Activated naive CD4-positive, alpha-beta T cell treated with anti-CD3 and anti-CD28 coated beads, Interleukin-2, amount 50 U/mL, for 24 hours (primary cell): Measurements from ENCODE around the gene CDH12.
"Not testable (repeated sequence)": the region's sequence is repeated elsewhere in the genome, so short reads cannot be mapped to it uniquely, and the experiment has no call there.

Experiments used
- H3K27ac Mint-ChIP-seq: one replicate; pipeline ENCODE4 v1.8.0; 2021; ENCODE audit warnings: mild to moderate bottlenecking, mixed read lengths
- H3K27me3 Mint-ChIP-seq: one replicate; pipeline ENCODE4 v1.8.0; 2021; ENCODE audit warnings: mixed read lengths
- H3K36me3 Mint-ChIP-seq: one replicate; pipeline ENCODE4 v1.8.0; 2021; ENCODE audit warnings: mixed read lengths
- H3K4me1 Mint-ChIP-seq: one replicate; pipeline ENCODE4 v1.8.0; 2021; ENCODE audit warnings: mixed read lengths
- H3K4me3 Mint-ChIP-seq: one replicate; pipeline ENCODE4 v1.8.0; 2021; ENCODE audit warnings: mild to moderate bottlenecking, mixed read lengths
- H3K9me3 Mint-ChIP-seq: one replicate; pipeline ENCODE4 v1.8.0; 2021; ENCODE audit warnings: mixed read lengths

Gene CDH12

GRCh38 chr5:22643356-22643755 lies 209.8 kb downstream of the CDH12 start:
- Mint-ChIP-seq H3K27me3 (no peaks in the 10 kb centered on the region), H3K4me3 (no peak overlapping the region), H3K36me3 (no peaks in the 10 kb centered on the region), H3K4me1 (no peaks in the 10 kb centered on the region), H3K9me3 (peaks cover 4% of the 10 kb centered on the region), H3K27ac (no peak overlapping the region)

GRCh38 chr5:22631683-22632082 lies 221.5 kb downstream of the CDH12 start:
- no peak overlapping the region for H3K4me3 Mint-ChIP-seq
- H3K36me3 Mint-ChIP-seq: no peaks in the 10 kb centered on the region
- no peaks in the 10 kb centered on the region for H3K4me1 Mint-ChIP-seq
- H3K27ac Mint-ChIP-seq: no peak overlapping the region
- no peaks in the 10 kb centered on the region for H3K27me3 Mint-ChIP-seq
- peaks cover 9% of the 10 kb centered on the region for H3K9me3 Mint-ChIP-seq

GRCh38 chr5:22627029-22627428 lies 226.1 kb downstream of the CDH12 start:
- no peaks in the 10 kb centered on the region for H3K27me3 Mint-ChIP-seq

GRCh38 chr5:22625451-22625850 lies 227.7 kb downstream of the CDH12 start:
- Mint-ChIP-seq H3K4me3 (no peak overlapping the region), H3K9me3 (peaks cover 7% of the 10 kb centered on the region), H3K27ac (no peak overlapping the region), H3K36me3 (no peaks in the 10 kb centered on the region), H3K27me3 (no peaks in the 10 kb centered on the region), H3K4me1 (no peaks in the 10 kb centered on the region)

More at GRCh38 chr5:22627029-22627428, 226.1 kb downstream of the CDH12 start:
- Mint-ChIP-seq H3K4me1 (no peaks in the 10 kb centered on the region), H3K36me3 (no peaks in the 10 kb centered on the region), H3K27ac (no peak overlapping the region), H3K9me3 (peaks cover 9% of the 10 kb centered on the region), H3K4me3 (no peak overlapping the region)

GRCh38 chr5:22621084-22621483 lies 232.1 kb downstream of the CDH12 start:
- no peaks in the 10 kb centered on the region for H3K36me3 Mint-ChIP-seq

GRCh38 chr5:22615964-22616363 lies 237.2 kb downstream of the CDH12 start:
- no peaks in the 10 kb centered on the region for H3K27me3 Mint-ChIP-seq
- H3K36me3 Mint-ChIP-seq: no peaks in the 10 kb centered on the region
- no peak overlapping the region for H3K27ac Mint-ChIP-seq
- H3K4me1 Mint-ChIP-seq: no peaks in the 10 kb centered on the region
- no peak overlapping the region for H3K4me3 Mint-ChIP-seq
- no peaks in the 10 kb centered on the region for H3K9me3 Mint-ChIP-seq

More at GRCh38 chr5:22621084-22621483, 232.1 kb downstream of the CDH12 start:
- H3K4me3 Mint-ChIP-seq: no peak overlapping the region
- H3K27me3 Mint-ChIP-seq: no peaks in the 10 kb centered on the region
- H3K9me3 Mint-ChIP-seq: no peaks in the 10 kb centered on the region
- H3K27ac Mint-ChIP-seq: no peak overlapping the region
- H3K4me1 Mint-ChIP-seq: no peaks in the 10 kb centered on the region

GRCh38 chr5:22614486-22615094 lies 238.6 kb downstream of the CDH12 start:
- no peaks in the 10 kb centered on the region for H3K9me3 Mint-ChIP-seq
- H3K4me1 Mint-ChIP-seq: no peaks in the 10 kb centered on the region
- H3K36me3 Mint-ChIP-seq: no peaks in the 10 kb centered on the region
- no peak overlapping the region for H3K27ac Mint-ChIP-seq
- H3K4me3 Mint-ChIP-seq: no peak overlapping the region
- H3K27me3 Mint-ChIP-seq: no peaks in the 10 kb centered on the region

GRCh38 chr5:22612928-22613327 lies 240.2 kb downstream of the CDH12 start:
- no peaks in the 10 kb centered on the region for H3K36me3 Mint-ChIP-seq
- H3K27ac Mint-ChIP-seq: no peak overlapping the region
- H3K9me3 Mint-ChIP-seq: no peaks in the 10 kb centered on the region
- H3K27me3 Mint-ChIP-seq: no peaks in the 10 kb centered on the region
- no peaks in the 10 kb centered on the region for H3K4me1 Mint-ChIP-seq
- no peak overlapping the region for H3K4me3 Mint-ChIP-seq

GRCh38 chr5:22611327-22611726 lies 241.8 kb downstream of the CDH12 start:
- H3K27ac Mint-ChIP-seq: no peak overlapping the region
- H3K9me3 Mint-ChIP-seq: peaks cover 8% of the 10 kb centered on the region
- no peaks in the 10 kb centered on the region for H3K4me1 Mint-ChIP-seq
- H3K36me3 Mint-ChIP-seq: no peaks in the 10 kb centered on the region
- no peaks in the 10 kb centered on the region for H3K27me3 Mint-ChIP-seq
- H3K4me3 Mint-ChIP-seq: no peak overlapping the region

GRCh38 chr5:22607498-22607897 lies 245.6 kb downstream of the CDH12 start:
- H3K27ac Mint-ChIP-seq, H3K27me3 Mint-ChIP-seq, H3K36me3 Mint-ChIP-seq, H3K4me1 Mint-ChIP-seq, H3K4me3 Mint-ChIP-seq: not testable (repeated sequence)
- peaks cover 18% of the 10 kb centered on the region for H3K9me3 Mint-ChIP-seq

GRCh38 chr5:22605473-22605872 lies 247.7 kb downstream of the CDH12 start:
- H3K27ac Mint-ChIP-seq: no peak overlapping the region
- H3K36me3 Mint-ChIP-seq: no peaks in the 10 kb centered on the region
- peaks cover 18% of the 10 kb centered on the region for H3K9me3 Mint-ChIP-seq

GRCh38 chr5:22604711-22605110 lies 248.4 kb downstream of the CDH12 start:
- H3K9me3 Mint-ChIP-seq: peaks cover 18% of the 10 kb centered on the region
- no peaks in the 10 kb centered on the region for H3K27me3 Mint-ChIP-seq
- no peaks in the 10 kb centered on the region for H3K36me3 Mint-ChIP-seq
- no peak overlapping the region for H3K4me3 Mint-ChIP-seq
- no peaks in the 10 kb centered on the region for H3K4me1 Mint-ChIP-seq
- no peak overlapping the region for H3K27ac Mint-ChIP-seq

More at GRCh38 chr5:22605473-22605872, 247.7 kb downstream of the CDH12 start:
- Mint-ChIP-seq H3K4me1 (no peaks in the 10 kb centered on the region), H3K4me3 (no peak overlapping the region), H3K27me3 (no peaks in the 10 kb centered on the region)

- H3K9me3 Mint-ChIP-seq: peaks cover 9% of the 10 kb centered on the region
- H3K4me3 Mint-ChIP-seq: no peak overlapping the region
- no peaks in the 10 kb centered on the region for H3K27me3 Mint-ChIP-seq
- no peaks in the 10 kb centered on the region for H3K36me3 Mint-ChIP-seq
- H3K27ac Mint-ChIP-seq: no peak overlapping the region
- H3K4me1 Mint-ChIP-seq: no peaks in the 10 kb centered on the region
Observed at GRCh38 chr5:22598796-22599195, 254.3 kb downstream of the CDH12 start.

- Mint-ChIP-seq H3K9me3 (no peaks in the 10 kb centered on the region), H3K36me3 (no peaks in the 10 kb centered on the region), H3K27ac (no peak overlapping the region), H3K27me3 (no peaks in the 10 kb centered on the region), H3K4me3 (no peak overlapping the region), H3K4me1 (no peaks in the 10 kb centered on the region)
Observed at GRCh38 chr5:22596404-22596970, 256.7 kb downstream of the CDH12 start.

- H3K4me3 Mint-ChIP-seq: no peak overlapping the region
- H3K9me3 Mint-ChIP-seq: no peaks in the 10 kb centered on the region
- H3K27me3 Mint-ChIP-seq: no peaks in the 10 kb centered on the region
- no peak overlapping the region for H3K27ac Mint-ChIP-seq
- no peaks in the 10 kb centered on the region for H3K36me3 Mint-ChIP-seq
- no peaks in the 10 kb centered on the region for H3K4me1 Mint-ChIP-seq
Observed at GRCh38 chr5:22594491-22594890, 258.7 kb downstream of the CDH12 start.

- no peaks in the 10 kb centered on the region for H3K27me3 Mint-ChIP-seq
- H3K9me3 Mint-ChIP-seq: no peaks in the 10 kb centered on the region
- no peaks in the 10 kb centered on the region for H3K36me3 Mint-ChIP-seq
- no peak overlapping the region for H3K27ac Mint-ChIP-seq
- H3K4me1 Mint-ChIP-seq: no peaks in the 10 kb centered on the region
- no peak overlapping the region for H3K4me3 Mint-ChIP-seq
Observed at GRCh38 chr5:22593592-22593991, 259.6 kb downstream of the CDH12 start.

- Mint-ChIP-seq H3K27ac (no peak overlapping the region), H3K36me3 (no peaks in the 10 kb centered on the region), H3K4me3 (no peak overlapping the region), H3K4me1 (no peaks in the 10 kb centered on the region), H3K27me3 (no peaks in the 10 kb centered on the region), H3K9me3 (no peaks in the 10 kb centered on the region)
Observed at GRCh38 chr5:22591461-22591860, 261.7 kb downstream of the CDH12 start.
